ENCODE results near the gene SH3BGRL2.

DNA sequence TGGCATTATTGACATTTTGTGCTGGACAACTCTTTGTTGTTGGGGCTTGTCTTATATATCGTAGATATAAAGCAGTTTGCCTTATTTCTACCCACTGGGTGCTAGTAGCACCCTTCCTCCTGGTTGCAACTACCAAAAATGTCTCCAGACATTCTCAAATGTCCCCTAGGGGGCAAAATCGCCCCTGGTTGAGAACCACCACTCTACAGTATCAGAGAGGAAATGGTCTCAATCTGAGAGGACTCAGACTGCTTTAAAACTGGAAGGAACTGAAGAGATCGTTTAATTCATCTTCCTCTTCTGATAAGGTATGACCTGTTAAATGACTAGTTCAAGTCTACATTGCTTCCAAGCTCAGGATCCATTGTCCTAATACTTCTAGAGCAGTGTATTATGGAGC is 14.9 kb downstream of the SH3BGRL2 start:
- TF ChIP-seq POLR2A (IDR thresholded peaks at IDR 0.05) (no peak), POLR2AphosphoS5 (IDR thresholded peaks at IDR 0.05) (no peak), EP300 (IDR thresholded peaks at IDR 0.05) (no peak)
- TF ChIP-seq, protein P1, sequence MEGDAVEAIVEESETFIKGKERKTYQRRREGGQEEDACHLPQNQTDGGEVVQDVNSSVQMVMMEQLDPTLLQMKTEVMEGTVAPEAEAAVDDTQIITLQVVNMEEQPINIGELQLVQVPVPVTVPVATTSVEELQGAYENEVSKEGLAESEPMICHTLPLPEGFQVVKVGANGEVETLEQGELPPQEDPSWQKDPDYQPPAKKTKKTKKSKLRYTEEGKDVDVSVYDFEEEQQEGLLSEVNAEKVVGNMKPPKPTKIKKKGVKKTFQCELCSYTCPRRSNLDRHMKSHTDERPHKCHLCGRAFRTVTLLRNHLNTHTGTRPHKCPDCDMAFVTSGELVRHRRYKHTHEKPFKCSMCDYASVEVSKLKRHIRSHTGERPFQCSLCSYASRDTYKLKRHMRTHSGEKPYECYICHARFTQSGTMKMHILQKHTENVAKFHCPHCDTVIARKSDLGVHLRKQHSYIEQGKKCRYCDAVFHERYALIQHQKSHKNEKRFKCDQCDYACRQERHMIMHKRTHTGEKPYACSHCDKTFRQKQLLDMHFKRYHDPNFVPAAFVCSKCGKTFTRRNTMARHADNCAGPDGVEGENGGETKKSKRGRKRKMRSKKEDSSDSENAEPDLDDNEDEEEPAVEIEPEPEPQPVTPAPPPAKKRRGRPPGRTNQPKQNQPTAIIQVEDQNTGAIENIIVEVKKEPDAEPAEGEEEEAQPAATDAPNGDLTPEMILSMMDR (IDR thresholded peaks at IDR 0.05) = no peak

Data from sigmoid colon (tissue), 4 donors.